ENCODE data around the gene SLC22A31.
"Not testable (repeated sequence)": the region's sequence is repeated elsewhere in the genome, so short reads cannot be mapped to it uniquely, and the experiment has no call there.

SLC22A31 gene

GRCh38 chr16:89178453-89179147 is 21.7 kb downstream of the SLC22A31 start:
- no peak for DNase-seq

GRCh38 chr16:89177501-89177900 is 22.8 kb downstream of the SLC22A31 start:
- DNase-seq: no peak

GRCh38 chr16:89176717-89177116 is 23.6 kb downstream of the SLC22A31 start:
- DNase-seq: no peak

GRCh38 chr16:89176147-89176690 is 24.1 kb downstream of the SLC22A31 start:
- DNase-seq: no peak

- no peak for DNase-seq
Observed at GRCh38 chr16:89175280-89176146, 24.8 kb downstream of the SLC22A31 start.

GRCh38 chr16:89174877-89175276 is 25.5 kb downstream of the SLC22A31 start:
- no peak for DNase-seq

- no peak for DNase-seq
Observed at GRCh38 chr16:89174055-89174827, 26.1 kb downstream of the SLC22A31 start.

GRCh38 chr16:89173174-89173921 is 27.0 kb downstream of the SLC22A31 start:
- DNase-seq: no peak

- no peak for DNase-seq
Observed at GRCh38 chr16:89172528-89173173, 27.7 kb downstream of the SLC22A31 start.

GRCh38 chr16:89172171-89172527 is 28.2 kb downstream of the SLC22A31 start:
- no peak for DNase-seq

GRCh38 chr16:89171216-89172170 is 28.8 kb downstream of the SLC22A31 start, which contains the start of gene CDH15:
Gene CDH15 (plus strand): TSS chr16:89171748. CDS start chr16:89171832, 84 bp downstream.
- DNase-seq: peak; percentile 71

GRCh38 chr16:89170346-89171215 is 29.8 kb downstream of the SLC22A31 start:
- DNase-seq: no peak

GRCh38 chr16:89169778-89170177 is 30.6 kb downstream of the SLC22A31 start:
- no peak for DNase-seq

GRCh38 chr16:89168381-89169189 is 31.8 kb downstream of the SLC22A31 start:
- no peak for DNase-seq

- DNase-seq: peak; percentile 59
Observed at GRCh38 chr16:89167425-89167941, 32.9 kb downstream of the SLC22A31 start.

- DNase-seq: no peak
Observed at GRCh38 chr16:89166696-89167424, 33.5 kb downstream of the SLC22A31 start.

- DNase-seq: not testable (repeated sequence)
Observed at GRCh38 chr16:89165681-89165979, 34.7 kb downstream of the SLC22A31 start.

All from fibroblast of skin of abdomen (primary cell).